ENCODE results near the gene ONECUT1. TPM values are rescaled to one million over a fixed set of nuclear protein-coding genes. Genes with fewer than 3 reads are reported as not detected.

ONECUT1 gene
- total RNA-seq, 1 experiment from 2014 or later = 1.3 TPM

GRCh38 chr15:52787123-52787503, 3.0 kb downstream of the ONECUT1 start:
- RAD21 ChIA-PET (ENCODE audit: low non-redundant PET in 1 of 2, low total read pairs in 2 of 2, uncharacterized antibody in 2 of 2, unreplicated experiment in 2 of 2) = no interaction called here

GRCh38 chr15:52786436-52787122, 3.6 kb downstream of the ONECUT1 start:
- CTCF ChIA-PET = no interaction called here
- no peak overlapping the region for H3K27ac ChIP-seq (ENCODE audit: low read depth, low read length)
- BruUV-seq (replicated peaks) = no TSS peak
- POLR2A ChIA-PET = no interaction called here
- H3K4me2 ChIP-seq (ENCODE audit: low read length) = no peak overlapping the region
- H4K20me1 ChIP-seq (ENCODE audit: insufficient read depth) = no peaks in the 10 kb centered on the region
- intact Hi-C loops (cut with micrococcal nuclease) = no loop called here
- TF ChIP-seq, protein P1, sequence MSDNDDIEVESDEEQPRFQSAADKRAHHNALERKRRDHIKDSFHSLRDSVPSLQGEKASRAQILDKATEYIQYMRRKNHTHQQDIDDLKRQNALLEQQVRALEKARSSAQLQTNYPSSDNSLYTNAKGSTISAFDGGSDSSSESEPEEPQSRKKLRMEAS (IDR thresholded peaks at IDR 0.05) = no peak
- TF ChIP-seq POLR2A (IDR thresholded peaks at IDR 0.05; ENCODE audit: borderline replicate concordance, extremely low read depth, insufficient read depth, insufficient read length) (no peak), EZH2phosphoT487 (IDR thresholded peaks at IDR 0.05; ENCODE audit: borderline replicate concordance) (no peak), SRF (IDR thresholded peaks at IDR 0.05; ENCODE audit: low read depth) (no peak), SP1 (IDR thresholded peaks at IDR 0.05; ENCODE audit: low read depth) (no peak), SIN3A (IDR thresholded peaks at IDR 0.05; ENCODE audit: low read depth) (no peak), TCF7L2 (IDR thresholded peaks at IDR 0.05; ENCODE audit: borderline replicate concordance, extremely low read depth, insufficient read depth, insufficient read length) (no peak), EZH2 (IDR thresholded peaks at IDR 0.05) (no peak), ZFX (IDR thresholded peaks at IDR 0.05) (no peak), ZBTB33 (IDR thresholded peaks at IDR 0.05; ENCODE audit: extremely low read depth, insufficient replicate concordance, low read length) (no peak), POLR2AphosphoS5 (IDR thresholded peaks at IDR 0.05; ENCODE audit: low read depth, low read length) (no peak), CEBPB (IDR thresholded peaks at IDR 0.05; ENCODE audit: low read depth) (no peak), JUND (IDR thresholded peaks at IDR 0.05) (no peak), RAD21 (IDR thresholded peaks at IDR 0.05; ENCODE audit: low read depth) (no peak), ELF1 (IDR thresholded peaks at IDR 0.05; ENCODE audit: borderline replicate concordance, low read depth) (no peak), FOSL1 (IDR thresholded peaks at IDR 0.05; ENCODE audit: low read depth) (no peak)
- TF ChIP-seq, protein P2, sequence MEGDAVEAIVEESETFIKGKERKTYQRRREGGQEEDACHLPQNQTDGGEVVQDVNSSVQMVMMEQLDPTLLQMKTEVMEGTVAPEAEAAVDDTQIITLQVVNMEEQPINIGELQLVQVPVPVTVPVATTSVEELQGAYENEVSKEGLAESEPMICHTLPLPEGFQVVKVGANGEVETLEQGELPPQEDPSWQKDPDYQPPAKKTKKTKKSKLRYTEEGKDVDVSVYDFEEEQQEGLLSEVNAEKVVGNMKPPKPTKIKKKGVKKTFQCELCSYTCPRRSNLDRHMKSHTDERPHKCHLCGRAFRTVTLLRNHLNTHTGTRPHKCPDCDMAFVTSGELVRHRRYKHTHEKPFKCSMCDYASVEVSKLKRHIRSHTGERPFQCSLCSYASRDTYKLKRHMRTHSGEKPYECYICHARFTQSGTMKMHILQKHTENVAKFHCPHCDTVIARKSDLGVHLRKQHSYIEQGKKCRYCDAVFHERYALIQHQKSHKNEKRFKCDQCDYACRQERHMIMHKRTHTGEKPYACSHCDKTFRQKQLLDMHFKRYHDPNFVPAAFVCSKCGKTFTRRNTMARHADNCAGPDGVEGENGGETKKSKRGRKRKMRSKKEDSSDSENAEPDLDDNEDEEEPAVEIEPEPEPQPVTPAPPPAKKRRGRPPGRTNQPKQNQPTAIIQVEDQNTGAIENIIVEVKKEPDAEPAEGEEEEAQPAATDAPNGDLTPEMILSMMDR (IDR thresholded peaks at IDR 0.05 in 2 of 3, conservative IDR thresholded peaks at IDR 0.05 in 1 of 3; ENCODE audit: borderline replicate concordance in 1 of 3, insufficient read depth in 1 of 3, low read depth in 2 of 3, low read length in 2 of 3) = no peak
- no peaks in the 10 kb centered on the region for H3K79me2 ChIP-seq (ENCODE audit: insufficient read depth, low read length)
- H3K9me2 ChIP-seq (ENCODE audit: insufficient read depth) = no peaks in the 10 kb centered on the region
- H2AFZ ChIP-seq (ENCODE audit: low read depth, low read length, poor library complexity, severe bottlenecking) = no peak overlapping the region
- H3K36me3 ChIP-seq (ENCODE audit: control insufficient read depth in 1 of 2, insufficient read depth in 2 of 2, low read length in 2 of 2) = no peaks in the 10 kb centered on the region
- H3K4me1 ChIP-seq (ENCODE audit: control insufficient read depth in 1 of 2, insufficient read depth in 2 of 2, low read length in 2 of 2) = peaks cover 2 to 9% of the 10 kb centered on the region in 2 experiments; a peak in 2 of 4 replicates
- H3K9ac ChIP-seq (ENCODE audit: low read length) = no peak overlapping the region
- no peaks in the 10 kb centered on the region for H3K9me3 ChIP-seq (ENCODE audit: control insufficient read depth in 1 of 2, insufficient read depth in 1 of 2, low read depth in 1 of 2, low read length in 2 of 2)
- DNase-seq (ENCODE audit: low read depth, low spot score) = no peak
- RAD21 ChIA-PET (ENCODE audit: low non-redundant PET in 1 of 2, low total read pairs in 2 of 2, uncharacterized antibody in 2 of 2, unreplicated experiment in 2 of 2) = no interaction called here
- no peak for ATAC-seq
- H3K27me3 ChIP-seq (ENCODE audit: insufficient read depth, low read length) = peaks cover 1% of the 10 kb centered on the region; the same call in 1 of the 2 replicates
- no peak overlapping the region for H3K4me3 ChIP-seq (replicated peaks in 1 of 2; ENCODE audit: low read depth in 1 of 2, low read length in 2 of 2)

More at GRCh38 chr15:52787123-52787503, 3.0 kb downstream of the ONECUT1 start:
- Histone ChIP-seq H3K4me3 (replicated peaks in 1 of 2; ENCODE audit: low read depth in 1 of 2, low read length in 2 of 2) (no peak overlapping the region), H3K9ac (ENCODE audit: low read length) (no peak overlapping the region), H3K36me3 (ENCODE audit: control insufficient read depth in 1 of 2, insufficient read depth in 2 of 2, low read length in 2 of 2) (no peaks in the 10 kb centered on the region), H3K4me1 (ENCODE audit: control insufficient read depth in 1 of 2, insufficient read depth in 2 of 2, low read length in 2 of 2) (peaks cover 2 to 9% of the 10 kb centered on the region in 2 experiments; a peak in 2 of 4 replicates), H3K79me2 (ENCODE audit: insufficient read depth, low read length) (no peaks in the 10 kb centered on the region), H3K27me3 (ENCODE audit: insufficient read depth, low read length) (no peaks in the 10 kb centered on the region), H3K27ac (ENCODE audit: low read depth, low read length) (no peak overlapping the region), H2AFZ (ENCODE audit: low read depth, low read length, poor library complexity, severe bottlenecking) (no peak overlapping the region), H3K4me2 (ENCODE audit: low read length) (no peak overlapping the region), H3K9me2 (ENCODE audit: insufficient read depth) (no peaks in the 10 kb centered on the region), H3K9me3 (ENCODE audit: control insufficient read depth in 1 of 2, insufficient read depth in 1 of 2, low read depth in 1 of 2, low read length in 2 of 2) (no peaks in the 10 kb centered on the region), H4K20me1 (ENCODE audit: insufficient read depth) (no peaks in the 10 kb centered on the region)
- TF ChIP-seq, protein P1 (IDR thresholded peaks at IDR 0.05) = no peak
- no peak for TF ChIP-seq SIN3A (IDR thresholded peaks at IDR 0.05; ENCODE audit: low read depth)
- ATAC-seq (no peak), DNase-seq (ENCODE audit: low read depth, low spot score) (no peak)
- ChIA-PET CTCF (no interaction called here), POLR2A (no interaction called here)
- no TSS peak for BruUV-seq (replicated peaks)
- intact Hi-C loops (cut with micrococcal nuclease) = no loop called here

All from HCT116 (cell line).